Brain microvascular endothelial cell (primary cell): ENCODE results near the gene LYRM9.

Experiments used
- DNase-seq: peaks from one replicate; pipeline ENCODE4 v3.0.0-alpha.2; 2020
- H3K27ac ChIP-seq: fragments of 250-450 bp; sonication (Bioruptor Pico); 2 replicates; pipeline ENCODE4 v1.5.1; 2020; ENCODE audit warnings: mild to moderate bottlenecking, moderate library complexity
- H3K27me3 ChIP-seq: fragments of 250-450 bp; sonication (Bioruptor Pico); replicated peaks from 2 replicates; pipeline ENCODE4 v1.5.1; 2020; ENCODE audit warnings: mild to moderate bottlenecking
- H3K36me3 ChIP-seq: fragments of 250-450 bp; sonication (Bioruptor Pico); replicated peaks from 2 replicates; pipeline ENCODE4 v1.5.1; 2020; ENCODE audit warnings: mild to moderate bottlenecking
- H3K4me3 ChIP-seq: 2 replicates; pipeline ENCODE4 v1.5.1; 2011; ENCODE audit warnings: low read depth, mild to moderate bottlenecking, control low read depth, low read length, moderate library complexity
- CTCF ChIP-seq: IDR thresholded peaks from 2 replicates; pipeline ENCODE4 v1.5.1; 2011; ENCODE audit warnings: low read depth, mild to moderate bottlenecking, moderate library complexity, low read length, control low read depth, inconsistent platforms; ENCODE audit errors: missing control alignments
- in situ Hi-C: cut with HindIII; loops from 2 replicates; pipeline ENCODE4 v1.10.0; 2017; ENCODE audit warnings: low sequenced_read_pairs, low pct_ligation_motif_present

LYRM9 gene

GRCh38 chr17:27856676-27857432, 36.3 kb downstream of the LYRM9 start:
- no peak overlapping the region for H3K27ac ChIP-seq
- TF ChIP-seq CTCF = no peak
- H3K4me3 ChIP-seq = no peak overlapping the region
- H3K36me3 ChIP-seq = no peaks in the 10 kb centered on the region
- in situ Hi-C loops = no loop called here
- no peaks in the 10 kb centered on the region for H3K27me3 ChIP-seq
- DNase-seq = no peak

- no peaks in the 10 kb centered on the region for H3K36me3 ChIP-seq
- in situ Hi-C loops = no loop called here
- no peaks in the 10 kb centered on the region for H3K27me3 ChIP-seq
- no peak for DNase-seq
- H3K4me3 ChIP-seq = no peak overlapping the region
- no peak overlapping the region for H3K27ac ChIP-seq
- TF ChIP-seq CTCF = no peak
These were observed 37.7 kb downstream of the LYRM9 start for GRCh38 chr17:27855454-27855853.

- no peak for TF ChIP-seq CTCF
- no peaks in the 10 kb centered on the region for H3K36me3 ChIP-seq
- DNase-seq = no peak
- no peak overlapping the region for H3K27ac ChIP-seq
- no peaks in the 10 kb centered on the region for H3K27me3 ChIP-seq
- in situ Hi-C loops = no loop called here
- no peak overlapping the region for H3K4me3 ChIP-seq
These were observed 39.0 kb downstream of the LYRM9 start for GRCh38 chr17:27854163-27854562.

- DNase-seq = no peak
- TF ChIP-seq CTCF = no peak
- Histone ChIP-seq H3K27ac (no peak overlapping the region), H3K4me3 (no peak overlapping the region), H3K36me3 (no peaks in the 10 kb centered on the region), H3K27me3 (no peaks in the 10 kb centered on the region)
- in situ Hi-C loops = no loop called here
These were observed 40.1 kb downstream of the LYRM9 start for GRCh38 chr17:27853091-27853490.

- no peak overlapping the region for H3K27ac ChIP-seq
- H3K27me3 ChIP-seq = no peaks in the 10 kb centered on the region
- in situ Hi-C loops = no loop called here
- H3K4me3 ChIP-seq = no peak overlapping the region
- no peak for DNase-seq
- TF ChIP-seq CTCF = no peak
- no peaks in the 10 kb centered on the region for H3K36me3 ChIP-seq
These were observed 43.5 kb downstream of the LYRM9 start for GRCh38 chr17:27849474-27850185.
